GM12864 (cell line): ENCODE data around the gene SIT1.
"Not testable (repeated sequence)": the region's sequence is repeated elsewhere in the genome, so short reads cannot be mapped to it uniquely, and the experiment has no call there.

Source experiments
- DNase-seq: peaks from one replicate; pipeline ENCODE4 v3.0.0-alpha.2; 2011; ENCODE audit warnings: low read depth
- H3K4me3 ChIP-seq: 2 replicates; pipeline ENCODE4 v1.5.1; 2011; ENCODE audit warnings: mild to moderate bottlenecking, low read depth, low read length, control low read depth
- CTCF ChIP-seq: IDR thresholded peaks from 2 replicates; pipeline ENCODE4 v1.5.1; 2011; ENCODE audit warnings: low read depth, mild to moderate bottlenecking, moderate library complexity, low read length, control low read depth, inconsistent platforms; ENCODE audit errors: missing control alignments

Gene SIT1

GRCh38 chr9:35618325-35618727, 32.4 kb downstream of the SIT1 start, which contains the start of gene CD72:
TSS of gene CD72 (minus strand) at chr9:35618413. CDS start at chr9:35618303, 110 bp downstream.
- DNase-seq, result no peak
- peak within 1 kb of the TSS; percentile 51 for H3K4me3 ChIP-seq
- no peak for TF ChIP-seq CTCF

GRCh38 chr9:35617548-35617947, 33.2 kb downstream of the SIT1 start:
- H3K4me3 ChIP-seq, result peak overlapping the region; percentile 51
- no peak for DNase-seq
- TF ChIP-seq CTCF, result no peak

DNA sequence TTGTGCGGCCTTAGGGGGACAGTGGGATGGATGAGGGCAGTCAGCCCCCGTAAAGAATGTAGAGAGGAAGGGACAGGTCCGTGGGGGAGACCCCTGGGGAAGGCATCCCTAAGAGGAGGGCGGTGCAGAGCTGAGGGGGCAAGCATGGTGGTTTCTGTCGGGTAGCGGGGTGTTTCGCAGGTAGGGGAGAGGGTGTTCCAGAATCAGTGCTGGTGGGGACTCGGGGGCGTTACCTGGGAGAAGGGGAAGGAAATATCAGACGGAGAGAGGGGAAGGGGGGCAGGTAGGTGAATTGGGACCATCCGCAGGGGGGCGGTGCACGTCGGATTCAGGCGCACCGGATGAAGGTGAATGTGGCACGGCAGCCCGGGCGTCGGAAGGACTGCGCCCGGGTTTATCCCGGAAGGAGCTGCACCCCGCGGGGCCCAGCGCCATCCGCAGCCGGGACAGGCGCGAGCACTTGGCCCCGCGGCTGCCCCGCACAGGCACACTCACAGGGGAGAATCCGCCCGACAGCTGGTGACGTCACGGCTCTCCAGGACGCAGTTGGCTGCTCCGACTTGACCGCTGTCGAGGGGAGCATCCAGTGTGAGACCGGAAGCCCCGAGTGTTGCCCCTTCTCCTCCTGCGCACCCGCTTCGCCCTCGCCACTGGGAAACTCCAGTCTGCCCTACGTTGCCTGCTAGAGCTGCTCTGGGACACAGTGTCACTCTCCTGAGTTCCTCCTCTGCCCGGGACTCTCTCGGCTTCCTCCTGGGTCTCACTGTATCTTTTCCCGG, 33.9 kb downstream of the SIT1 start:
- DNase-seq, result no peak
- TF ChIP-seq CTCF, result peak; percentile 42
- peak overlapping the region; percentile 51 for H3K4me3 ChIP-seq

DNA sequence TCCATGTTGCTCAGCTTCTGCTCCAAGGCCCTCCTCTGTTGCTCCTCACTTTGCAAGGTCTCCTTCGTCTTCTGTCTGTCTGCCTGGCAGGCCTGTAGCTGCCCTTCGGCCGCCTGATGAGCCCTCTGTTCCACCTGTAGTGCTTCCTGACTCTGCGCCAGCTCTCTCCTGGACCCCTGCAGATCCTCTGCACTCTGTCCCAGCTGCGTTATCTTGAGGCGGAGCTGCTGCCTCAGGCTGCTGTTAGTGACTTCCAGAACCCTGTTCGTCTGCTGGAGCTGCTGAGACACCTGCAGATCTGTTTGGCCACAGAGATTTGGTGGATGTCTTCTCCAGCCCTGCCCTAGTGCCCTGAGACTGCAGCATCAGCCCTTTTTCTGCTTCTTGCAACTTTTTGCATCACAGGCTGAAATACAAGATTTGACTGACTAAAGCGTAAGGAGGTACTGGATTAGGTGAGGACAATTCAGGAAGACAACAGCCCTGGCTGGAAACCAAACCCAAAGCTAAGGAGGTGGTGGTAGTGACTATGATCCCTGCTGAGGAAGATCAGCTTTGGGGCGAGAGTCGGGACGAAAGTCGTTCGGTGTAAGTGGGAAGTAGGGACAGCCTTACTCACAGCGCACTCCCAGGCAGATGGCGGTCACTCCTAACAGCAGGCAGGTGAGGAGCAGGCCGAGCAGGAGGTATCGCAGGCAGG, 34.6 kb downstream of the SIT1 start:
- H3K4me3 ChIP-seq, result no peak overlapping the region
- DNase-seq, result no peak
- no peak for TF ChIP-seq CTCF

GRCh38 chr9:35612843-35613242, 37.9 kb downstream of the SIT1 start:
- H3K4me3 ChIP-seq, result no peak overlapping the region
- no peak for TF ChIP-seq CTCF
- no peak for DNase-seq

- not testable (repeated sequence) for DNase-seq, H3K4me3 ChIP-seq
These were observed 38.7 kb downstream of the SIT1 start for GRCh38 chr9:35612066-35612465.

GRCh38 chr9:35611230-35611797, 39.4 kb downstream of the SIT1 start:
- peak; percentile 86 for TF ChIP-seq CTCF
- no peak overlapping the region for H3K4me3 ChIP-seq
- DNase-seq, result no peak
